HG03045 (cell line): ENCODE data around the gene SLC39A3.

Experiments used
- ATAC-seq: cut with Tn5 transposase; IDR thresholded peaks from one replicate; pipeline ENCODE4 v1.9.1; 2021; ENCODE audit warnings: mild to moderate bottlenecking, moderate library complexity; ENCODE audit not compliant: unreplicated experiment

Gene SLC39A3

GRCh38 chr19:2750808-2751437 lies 11.1 kb upstream of the SLC39A3 start:
- no peak for ATAC-seq

GRCh38 chr19:2747349-2747748 lies 7.5 kb upstream of the SLC39A3 start:
- ATAC-seq, result peak; percentile 49

GRCh38 chr19:2744113-2744512 lies 4.3 kb upstream of the SLC39A3 start:
- ATAC-seq, result no peak

GRCh38 chr19:2743099-2743498 lies 3.3 kb upstream of the SLC39A3 start:
- no peak for ATAC-seq

GRCh38 chr19:2740314-2740656 lies 468 bp upstream of the SLC39A3 start:
- no peak for ATAC-seq

- ATAC-seq, result no peak
Observed at GRCh38 chr19:2736550-2737190, 3.1 kb downstream of the SLC39A3 start.

- no peak for ATAC-seq
Observed at GRCh38 chr19:2735374-2735773, 4.4 kb downstream of the SLC39A3 start.

- ATAC-seq, result no peak
Observed at GRCh38 chr19:2734589-2735288, 5.1 kb downstream of the SLC39A3 start.

- no peak for ATAC-seq
Observed at GRCh38 chr19:2733930-2734588, 5.8 kb downstream of the SLC39A3 start.

GRCh38 chr19:2732883-2733282 lies 6.9 kb downstream of the SLC39A3 start:
- ATAC-seq, result no peak

GRCh38 chr19:2732157-2732725 lies 7.6 kb downstream of the SLC39A3 start:
- no peak for ATAC-seq

- ATAC-seq, result no peak
Observed at GRCh38 chr19:2731181-2731995, 8.4 kb downstream of the SLC39A3 start.

- ATAC-seq, result no peak
Observed at GRCh38 chr19:2729943-2730818, 9.6 kb downstream of the SLC39A3 start.

- no peak for ATAC-seq
Observed at GRCh38 chr19:2728783-2729387, 10.9 kb downstream of the SLC39A3 start.

- no peak for ATAC-seq
Observed at GRCh38 chr19:2727640-2727944, 12.2 kb downstream of the SLC39A3 start.

- ATAC-seq, result no peak
Observed at GRCh38 chr19:2726904-2727639, 12.7 kb downstream of the SLC39A3 start.

GRCh38 chr19:2726160-2726855 lies 13.5 kb downstream of the SLC39A3 start:
- ATAC-seq, result no peak

- no peak for ATAC-seq
Observed at GRCh38 chr19:2724148-2724557, 15.7 kb downstream of the SLC39A3 start.
